Epidermal melanocyte (primary cell): ENCODE measurements around the gene RAB5B.
"Not testable (repeated sequence)": the region's sequence is repeated elsewhere in the genome, so short reads cannot be mapped to it uniquely, and the experiment has no call there.

Experiments used
- DNase-seq: peaks from one replicate; pipeline ENCODE4 v3.0.0; 2011; ENCODE audit warnings: low spot score; ENCODE audit not compliant: insufficient read length

Gene RAB5B

DNA sequence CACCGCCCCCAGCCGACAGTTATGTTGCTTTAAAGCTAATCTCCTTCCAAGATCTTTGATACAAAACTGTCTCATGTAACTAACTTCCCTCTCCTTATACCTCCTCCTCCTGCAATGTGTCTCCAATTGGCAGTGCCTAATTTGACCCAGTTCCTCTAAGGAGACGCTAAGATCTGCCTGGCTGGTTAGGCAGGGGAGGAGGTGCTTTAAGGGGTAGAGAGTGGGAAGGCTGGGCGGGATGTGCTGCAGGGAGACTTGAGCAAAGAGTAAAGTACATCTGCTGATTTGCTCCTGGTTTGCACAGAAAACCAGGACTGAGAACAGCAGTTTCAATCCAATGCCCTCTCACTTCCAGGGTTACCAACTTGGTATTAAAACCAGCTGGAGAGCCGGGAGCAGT lies 39.6 kb downstream of the RAB5B start:
- no peak for DNase-seq

- DNase-seq: no peak
Observed at GRCh38 chr12:56014205-56014604, 40.3 kb downstream of the RAB5B start.

DNA sequence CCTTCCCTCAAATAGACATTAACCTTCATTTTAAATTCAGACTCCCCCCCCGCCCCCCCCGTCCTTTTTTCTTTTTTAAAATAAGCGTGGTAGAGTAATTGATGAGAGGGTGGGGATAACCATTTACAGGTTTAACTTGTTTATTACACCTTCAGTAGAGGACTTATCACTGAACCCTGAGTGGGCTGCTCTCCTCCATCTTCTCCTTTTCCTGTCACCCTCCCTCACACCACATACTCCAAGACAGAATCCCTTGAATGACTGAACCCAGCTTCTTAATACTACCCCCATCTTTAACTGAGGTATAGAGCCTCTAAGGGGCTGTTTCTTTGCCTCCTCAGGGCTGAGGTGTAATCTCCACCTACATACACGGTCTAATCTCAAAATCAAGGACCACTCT lies 43.3 kb downstream of the RAB5B start:
- no peak for DNase-seq

DNA sequence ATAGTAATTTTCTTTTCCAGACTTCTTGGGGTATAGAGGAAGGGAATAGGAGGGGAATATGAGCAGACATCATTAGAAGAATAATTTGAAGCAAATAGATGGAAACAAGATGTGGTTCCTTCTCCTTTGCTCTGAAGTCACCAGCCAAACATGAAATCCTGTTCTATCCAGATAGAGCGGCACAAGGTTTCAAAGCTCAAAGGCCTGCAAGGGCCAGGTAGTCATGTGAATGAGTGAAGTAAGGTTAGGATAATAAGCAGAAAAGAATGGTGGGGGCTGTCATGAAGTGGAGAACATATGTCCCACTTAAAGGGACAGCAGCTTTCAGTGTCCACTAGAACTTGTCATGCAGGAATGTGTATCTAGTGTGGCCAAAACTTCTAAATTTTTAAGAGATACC lies 44.5 kb downstream of the RAB5B start:
- DNase-seq: no peak

GRCh38 chr12:56020423-56021184 lies 46.7 kb downstream of the RAB5B start, which contains the start of gene IKZF4:
TSS of gene IKZF4 (plus strand) at chr12:56021043. CDS start at chr12:56021494, 451 bp downstream.
- no peak for DNase-seq

DNA sequence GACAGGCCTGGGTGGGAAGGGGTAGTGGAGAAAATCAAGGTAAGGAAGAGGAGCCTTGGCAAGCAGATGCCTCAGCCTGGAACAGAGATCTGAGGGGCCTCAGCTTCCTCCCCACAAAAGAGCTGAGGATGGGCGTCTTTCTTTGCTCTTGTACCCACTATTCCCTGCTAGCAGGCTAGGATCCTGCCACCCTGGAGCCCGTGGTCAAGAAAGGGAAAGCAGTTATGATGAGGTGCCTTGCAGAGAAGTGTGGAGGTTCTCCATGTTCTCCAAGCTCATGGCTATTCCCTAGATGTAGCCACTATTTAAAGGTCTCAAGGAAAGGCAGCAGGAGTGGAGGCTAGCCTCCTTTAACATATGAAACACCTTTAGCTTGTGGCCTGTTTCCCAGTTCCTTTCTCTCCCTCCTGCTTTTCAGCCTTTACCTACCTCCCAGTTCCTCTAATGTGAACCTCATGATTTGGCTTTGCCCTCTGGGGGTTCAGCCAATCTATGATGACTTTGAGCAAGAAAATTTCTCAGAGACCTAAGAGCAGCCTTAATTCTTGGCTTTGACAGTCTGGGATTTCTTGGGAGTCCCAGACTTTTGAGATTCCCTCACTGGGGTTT lies 48.1 kb downstream of the RAB5B start:
- no peak for DNase-seq

DNA sequence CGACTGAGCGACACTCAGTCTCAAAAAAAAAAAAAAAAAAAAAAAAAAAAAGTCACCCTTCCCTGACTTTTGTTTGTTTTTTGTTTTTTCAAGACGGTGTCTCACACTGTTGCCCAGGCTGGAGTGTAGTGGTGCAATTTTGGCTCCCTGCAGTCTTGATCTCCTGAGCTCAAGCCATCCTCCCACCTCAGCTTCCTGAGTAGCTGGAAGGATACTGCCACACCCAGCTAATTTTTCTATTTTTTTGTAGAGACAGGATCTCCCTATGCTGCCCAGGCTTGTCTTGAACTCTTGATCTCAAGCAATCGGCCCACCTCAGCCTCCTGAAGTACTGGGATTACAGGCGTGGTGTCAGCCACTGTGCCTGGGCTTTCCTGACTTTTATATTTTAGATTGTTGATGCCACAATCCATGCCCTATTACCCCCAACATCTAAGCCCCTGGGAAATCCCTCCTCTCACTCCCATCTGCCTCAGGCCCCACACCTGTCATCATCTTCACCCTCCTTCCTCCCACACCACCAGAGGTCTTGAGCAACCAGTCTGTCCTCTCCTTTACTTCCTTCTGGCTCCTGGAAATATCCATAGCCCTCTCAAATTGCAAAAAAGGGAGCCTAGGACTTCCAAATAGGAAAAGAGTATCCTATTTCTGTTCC lies 54.8 kb downstream of the RAB5B start:
- DNase-seq: no peak

GRCh38 chr12:56029166-56029519 lies 55.3 kb downstream of the RAB5B start:
- DNase-seq: no peak

GRCh38 chr12:56029666-56030293 lies 55.9 kb downstream of the RAB5B start:
- peak; percentile 74 for DNase-seq

- no peak for DNase-seq
Observed at GRCh38 chr12:56031987-56032386, 58.1 kb downstream of the RAB5B start.

- no peak for DNase-seq
Observed at GRCh38 chr12:56034586-56035332, 60.9 kb downstream of the RAB5B start.

GRCh38 chr12:56037161-56037560 lies 63.3 kb downstream of the RAB5B start:
- DNase-seq: no peak

- no peak for DNase-seq
Observed at GRCh38 chr12:56038022-56038655, 64.3 kb downstream of the RAB5B start.

DNA sequence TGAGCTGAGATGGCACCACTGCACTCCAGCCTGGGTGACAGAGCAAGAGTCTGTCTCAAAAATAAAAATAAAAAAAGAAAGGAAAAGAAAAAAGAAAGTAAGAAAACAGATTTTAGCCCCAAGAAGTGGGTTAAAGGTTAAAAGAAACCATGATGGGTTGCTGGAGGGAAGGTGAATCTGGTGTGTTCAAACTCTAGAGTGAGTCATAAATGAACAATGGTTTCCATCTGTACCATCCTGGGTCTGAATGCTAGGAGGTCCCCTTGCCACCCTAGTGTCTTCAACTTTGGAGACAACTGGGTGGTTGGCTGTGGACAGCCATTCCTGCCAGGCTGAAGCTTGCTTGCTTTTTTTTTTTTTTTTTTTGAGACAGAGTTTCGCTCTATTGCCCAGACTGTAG lies 66.3 kb downstream of the RAB5B start:
- DNase-seq: no peak

GRCh38 chr12:56040963-56041551 lies 67.2 kb downstream of the RAB5B start:
- no peak for DNase-seq

GRCh38 chr12:56041552-56042429 lies 67.9 kb downstream of the RAB5B start, which contains the start of gene RPS26:
TSS of gene RPS26 (plus strand) at chr12:56041918. CDS start at chr12:56042167, 249 bp downstream.
- peak; percentile 80 for DNase-seq

DNA sequence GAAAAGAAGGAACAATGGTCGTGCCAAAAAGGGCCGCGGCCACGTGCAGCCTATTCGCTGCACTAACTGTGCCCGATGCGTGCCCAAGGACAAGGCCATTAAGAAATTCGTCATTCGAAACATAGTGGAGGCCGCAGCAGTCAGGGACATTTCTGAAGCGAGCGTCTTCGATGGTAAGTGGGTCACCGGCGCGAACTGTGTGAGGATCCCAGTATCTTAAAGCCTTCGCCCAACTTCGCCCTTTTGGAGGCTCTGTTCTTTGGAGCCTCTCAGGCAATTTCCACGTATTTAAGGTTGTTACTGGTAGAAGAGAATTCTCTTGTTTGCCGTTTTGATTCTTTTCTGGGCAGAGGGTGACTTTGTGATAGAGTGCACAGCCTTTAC lies 68.5 kb downstream of the RAB5B start:
- not testable (repeated sequence) for DNase-seq

DNA sequence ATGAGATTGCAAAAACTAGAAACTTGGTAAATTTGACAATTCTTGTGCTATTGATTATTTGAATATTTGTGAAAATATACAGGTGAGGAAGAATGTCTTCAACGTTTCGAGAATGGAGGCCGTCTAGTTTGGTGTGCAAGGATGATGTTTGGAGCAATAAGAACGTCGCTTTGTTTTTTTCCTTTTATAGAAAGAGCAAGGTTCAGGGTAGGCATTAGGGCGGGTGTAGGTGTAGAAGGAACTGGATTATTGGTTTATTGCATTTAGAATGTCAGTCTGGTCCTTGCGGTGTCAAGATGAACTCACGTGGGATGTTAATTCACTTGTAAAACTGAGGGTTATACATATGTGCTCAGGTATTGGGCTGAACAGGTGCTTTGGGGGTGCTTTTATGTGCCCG lies 69.0 kb downstream of the RAB5B start:
- DNase-seq: no peak
